Thoracic aorta endothelial cell (primary cell): Measurements from ENCODE around the gene OLFML2A. TPM values are rescaled to one million over a fixed set of nuclear protein-coding genes. Genes with fewer than 3 reads are reported as not detected.

Source experiments
- total RNA-seq: library from RNA; depleted of rRNA; stranded (reverse); fragments of >200 nt; gene quantifications from 2 replicates; pipeline ENCODE4 v1.2.3, GENCODE V29; 2012

OLFML2A gene
- 0.07 TPM in 1 of 2 replicates, not detected in the other for total RNA-seq

GRCh38 chr9:124776954-124777648, at the start of gene OLFML2A:
OLFML2A (plus strand) TSS chr9:124777133; CDS start chr9:124777271, 138 bp downstream.

DNA sequence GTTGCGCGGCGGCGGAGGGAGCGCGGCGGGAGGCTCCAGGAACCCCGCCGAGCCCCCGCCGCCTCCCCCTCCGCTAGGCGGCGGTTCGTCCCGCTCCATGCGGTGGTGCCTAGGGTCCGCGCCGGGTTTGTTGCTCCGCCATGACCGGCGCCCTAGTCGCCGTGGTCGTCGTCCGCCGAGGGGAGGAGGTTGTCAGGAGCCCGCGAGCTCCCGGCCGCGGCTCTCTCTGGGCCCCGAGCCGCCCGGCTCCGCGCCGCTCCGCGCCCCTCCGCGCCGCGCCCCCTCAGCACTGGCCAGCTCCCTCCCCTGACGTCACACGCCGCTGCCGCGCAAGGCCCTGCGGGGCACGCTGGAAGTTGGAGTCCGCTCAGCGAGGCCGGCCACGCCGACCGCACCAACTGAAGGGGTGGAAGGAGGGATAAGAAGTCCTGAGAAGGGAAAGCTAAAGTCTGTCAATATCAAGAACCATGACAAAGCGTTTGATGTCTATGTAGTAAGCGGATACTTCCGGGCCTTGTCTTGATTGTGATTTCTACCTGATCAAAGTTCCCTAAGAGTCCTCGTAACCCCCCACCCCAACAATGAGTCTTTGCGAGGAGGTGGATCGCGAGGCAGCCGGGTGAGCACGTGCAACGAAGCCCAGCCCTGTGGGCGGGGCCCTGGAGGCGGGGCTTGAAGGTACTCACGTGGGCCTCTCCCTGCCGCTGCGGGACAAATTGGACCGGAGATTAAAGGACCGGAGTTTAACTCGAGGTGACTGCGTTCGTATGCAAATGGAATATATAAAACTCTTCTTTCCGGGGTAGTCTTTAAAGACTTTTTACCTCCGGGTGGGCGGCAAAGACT, 5.7 kb upstream of the OLFML2A start, which contains the start of gene NR6A1:
NR6A1 (minus strand) TSS at position 291 of the 846 bp plus-strand sequence.

DNA sequence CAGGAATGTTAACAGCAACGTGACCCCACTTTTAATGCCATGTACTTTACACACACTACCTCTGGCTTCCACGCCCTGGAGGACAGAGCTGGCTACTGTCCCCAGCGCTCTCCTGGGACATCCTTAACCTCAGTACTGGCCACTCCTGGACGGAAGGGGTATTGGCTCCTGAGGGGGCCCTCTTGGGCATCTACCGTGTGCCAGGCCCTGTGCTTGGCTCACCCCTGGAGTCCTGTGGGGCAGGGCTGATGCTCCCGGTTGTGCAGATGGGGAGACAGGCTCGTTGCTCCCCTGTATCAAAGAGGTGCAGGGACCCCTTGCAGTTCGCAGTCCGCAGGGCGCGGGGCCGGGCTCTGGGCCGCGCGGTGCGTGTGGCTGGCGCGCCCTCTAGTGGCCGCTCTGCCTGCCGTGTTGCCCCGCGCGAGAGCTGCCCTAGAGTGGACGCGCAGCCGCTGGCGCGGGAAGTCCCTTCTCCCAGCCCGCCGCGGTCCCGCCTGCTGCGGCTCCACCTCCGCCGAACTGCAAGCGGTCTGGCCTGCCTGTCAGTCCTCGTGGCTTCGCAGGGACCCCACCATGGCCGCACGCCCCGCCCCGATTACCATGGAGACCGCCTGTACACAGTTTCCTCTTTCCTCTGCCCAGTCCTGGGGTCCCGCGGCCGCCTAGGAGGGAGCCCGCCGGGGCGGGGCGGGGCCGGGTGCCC, 76.0 kb downstream of the OLFML2A start, which contains the start of gene WDR38:
WDR38 (plus strand) TSS at position 632 of the 703 bp plus-strand sequence. CDS start 72 bp downstream, outside the sequence.

GRCh38 chr9:124861342-124862229, 84.7 kb downstream of the OLFML2A start, which contains the start of the genes ARPC5L and RPL35:
ARPC5L (plus strand) TSS chr9:124862130; CDS start chr9:124869291, 7,161 bp downstream.
RPL35 (minus strand) TSS chr9:124861957; CDS start chr9:124861912, 45 bp downstream.

Other genes with a start within 250 kb of the OLFML2A start
- gene NR6A1, start 5.8 kb upstream of the OLFML2A start, total RNA-seq = 0.27 and 1.2 TPM in 2 replicates
- gene WDR38, start 76.3 kb downstream of the OLFML2A start, total RNA-seq = not detected in 2 replicates
- gene RPL35, start 84.8 kb downstream of the OLFML2A start, total RNA-seq = 1,911 and 2,001 TPM in 2 replicates
- gene ARPC5L, start 85.0 kb downstream of the OLFML2A start, total RNA-seq = 41.3 and 43.0 TPM in 2 replicates
- 14.4 and 14.8 TPM in 2 replicates for gene GOLGA1, start 163.9 kb downstream of the OLFML2A start, total RNA-seq